Activated CD4-positive, alpha-beta T cell treated with anti-CD3 and anti-CD28 coated beads, Interleukin-2, amount 50 U/mL, for 16 hours (primary cell): ENCODE measurements around the gene TMEM107.
A peak's percentile ranks its signal among the peaks of the same experiment; 100 is the strongest.

ENCODE experiments used
- DNase-seq: peaks from one replicate; pipeline ENCODE4 v3.0.0-alpha.2; 2020

TMEM107 gene

GRCh38 chr17:8148560-8148959 lies 27.6 kb downstream of the TMEM107 start:
- DNase-seq: no peak

GRCh38 chr17:8147805-8148404 lies 28.3 kb downstream of the TMEM107 start:
- no peak for DNase-seq

- no peak for DNase-seq
Observed at GRCh38 chr17:8147141-8147804, 28.9 kb downstream of the TMEM107 start.

GRCh38 chr17:8146381-8147140 lies 29.6 kb downstream of the TMEM107 start:
- no peak for DNase-seq

- no peak for DNase-seq
Observed at GRCh38 chr17:8145811-8146210, 30.4 kb downstream of the TMEM107 start.

GRCh38 chr17:8144401-8145231 lies 31.6 kb downstream of the TMEM107 start:
- DNase-seq: no peak

- DNase-seq: no peak
Observed at GRCh38 chr17:8143581-8144400, 32.4 kb downstream of the TMEM107 start.

- DNase-seq: no peak
Observed at GRCh38 chr17:8142887-8143580, 33.1 kb downstream of the TMEM107 start.

- no peak for DNase-seq
Observed at GRCh38 chr17:8142158-8142886, 33.9 kb downstream of the TMEM107 start.

GRCh38 chr17:8141741-8142140 lies 34.4 kb downstream of the TMEM107 start:
- DNase-seq: no peak

GRCh38 chr17:8141045-8141444 lies 35.1 kb downstream of the TMEM107 start:
- no peak for DNase-seq

GRCh38 chr17:8140065-8141029 lies 35.8 kb downstream of the TMEM107 start:
- DNase-seq: no peak

- DNase-seq: peak; percentile 99
Observed at GRCh38 chr17:8138672-8139371, 37.4 kb downstream of the TMEM107 start.

GRCh38 chr17:8138374-8138671 lies 37.9 kb downstream of the TMEM107 start:
- no peak for DNase-seq

GRCh38 chr17:8137645-8138373 lies 38.4 kb downstream of the TMEM107 start:
- DNase-seq: no peak

- DNase-seq: no peak
Observed at GRCh38 chr17:8133941-8134340, 42.2 kb downstream of the TMEM107 start.

GRCh38 chr17:8133399-8133798 lies 42.8 kb downstream of the TMEM107 start:
- DNase-seq: no peak

GRCh38 chr17:8131844-8132441 lies 44.2 kb downstream of the TMEM107 start:
- no peak for DNase-seq
